Measurements from ENCODE around the gene AP3D1. TPM values are rescaled to one million over a fixed set of nuclear protein-coding genes. Genes with fewer than 3 reads are reported as not detected.

The AP3D1 gene
- total and polyA plus RNA-seq, 9 donors = 36.7 to 102 (median 70.2) TPM

DNA sequence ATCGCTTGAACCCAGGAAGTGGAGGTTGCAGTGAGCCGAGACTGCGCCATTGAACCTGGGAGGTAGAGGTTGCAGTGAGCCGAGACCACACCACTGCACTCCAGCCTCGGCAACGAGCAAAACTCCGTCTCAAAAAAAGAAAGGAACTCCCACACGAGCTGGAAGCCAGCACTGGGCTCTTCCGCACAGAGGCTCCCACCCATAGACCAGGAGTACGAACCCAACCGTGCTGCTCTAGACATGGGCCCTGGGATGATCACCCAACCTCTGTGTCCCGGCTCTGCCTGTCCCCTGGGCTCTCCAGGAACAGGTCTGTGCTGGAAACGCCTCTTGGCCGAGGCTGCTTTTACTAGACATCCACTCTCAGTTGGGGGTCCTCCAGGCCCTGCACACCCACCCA lies 24.4 kb upstream of the AP3D1 start:
- TF ChIP-seq, protein P1, sequence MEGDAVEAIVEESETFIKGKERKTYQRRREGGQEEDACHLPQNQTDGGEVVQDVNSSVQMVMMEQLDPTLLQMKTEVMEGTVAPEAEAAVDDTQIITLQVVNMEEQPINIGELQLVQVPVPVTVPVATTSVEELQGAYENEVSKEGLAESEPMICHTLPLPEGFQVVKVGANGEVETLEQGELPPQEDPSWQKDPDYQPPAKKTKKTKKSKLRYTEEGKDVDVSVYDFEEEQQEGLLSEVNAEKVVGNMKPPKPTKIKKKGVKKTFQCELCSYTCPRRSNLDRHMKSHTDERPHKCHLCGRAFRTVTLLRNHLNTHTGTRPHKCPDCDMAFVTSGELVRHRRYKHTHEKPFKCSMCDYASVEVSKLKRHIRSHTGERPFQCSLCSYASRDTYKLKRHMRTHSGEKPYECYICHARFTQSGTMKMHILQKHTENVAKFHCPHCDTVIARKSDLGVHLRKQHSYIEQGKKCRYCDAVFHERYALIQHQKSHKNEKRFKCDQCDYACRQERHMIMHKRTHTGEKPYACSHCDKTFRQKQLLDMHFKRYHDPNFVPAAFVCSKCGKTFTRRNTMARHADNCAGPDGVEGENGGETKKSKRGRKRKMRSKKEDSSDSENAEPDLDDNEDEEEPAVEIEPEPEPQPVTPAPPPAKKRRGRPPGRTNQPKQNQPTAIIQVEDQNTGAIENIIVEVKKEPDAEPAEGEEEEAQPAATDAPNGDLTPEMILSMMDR (IDR thresholded peaks at IDR 0.05) = no peak
- no peak for TF ChIP-seq EP300 (IDR thresholded peaks at IDR 0.05)
- TF ChIP-seq POLR2A (IDR thresholded peaks at IDR 0.05) = no peak
- Histone ChIP-seq H3K4me1 (ENCODE audit: insufficient read depth) (peaks cover 24% of the 10 kb centered on the region), H3K36me3 (no peaks in the 10 kb centered on the region), H3K27me3 (no peaks in the 10 kb centered on the region), H3K4me3 (no peak overlapping the region), H3K9me3 (no peaks in the 10 kb centered on the region), H3K27ac (no peak overlapping the region)
- intact Hi-C loops (cut with DNase I) = no loop called here
- DNase-seq = no peak
- 43 to 74% (median 68%) methylated on average over 14 of the region's 14 CpGs for WGBS, 3 donors

DNA sequence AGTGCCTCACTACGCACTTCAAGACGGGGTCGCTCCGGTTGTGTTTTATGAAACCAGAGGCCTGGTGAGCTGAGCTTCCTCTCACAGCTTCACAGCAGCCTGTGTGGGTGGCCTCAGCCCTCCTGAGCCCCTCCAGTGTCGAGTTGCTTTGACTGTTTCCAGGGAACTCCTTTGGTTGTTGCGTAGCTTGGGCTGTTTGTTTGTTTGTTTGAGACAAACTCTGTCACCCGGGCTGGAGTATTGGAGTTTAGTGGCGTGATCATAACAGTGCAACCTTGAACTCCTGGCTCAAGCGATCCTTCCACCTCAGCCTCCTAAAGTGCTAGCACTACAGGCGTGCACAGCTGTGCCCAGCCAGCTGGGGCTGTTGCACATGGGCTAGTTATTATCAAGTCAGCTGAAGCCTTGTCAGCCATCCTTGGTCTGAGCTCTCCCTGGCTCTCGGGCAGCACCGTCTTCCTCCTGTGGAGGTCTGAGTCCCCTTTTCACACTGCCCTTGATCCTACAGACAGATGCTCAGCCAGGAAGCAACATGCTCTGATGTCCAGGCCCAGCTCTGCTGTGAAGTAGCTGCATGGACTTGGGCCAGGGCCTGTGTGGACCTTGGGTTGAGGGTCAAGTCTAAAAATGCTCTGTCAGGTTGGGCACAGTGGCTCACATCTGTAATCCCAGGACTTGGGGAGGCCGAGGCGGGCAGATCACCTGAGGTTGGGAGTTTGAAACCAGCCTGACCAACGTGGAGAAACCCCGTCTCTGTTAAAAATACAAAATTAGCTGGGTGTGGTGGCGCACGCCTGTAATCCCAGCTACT lies 22.6 kb upstream of the AP3D1 start:
- TF ChIP-seq EP300 (IDR thresholded peaks at IDR 0.05) (no peak), POLR2A (IDR thresholded peaks at IDR 0.05) (no peak)
- TF ChIP-seq, protein P1 (IDR thresholded peaks at IDR 0.05) = no peak
- WGBS, 3 donors = 42 to 66% (median 53%) methylated on average over 18 of the region's 18 CpGs
- Histone ChIP-seq H3K36me3 (no peaks in the 10 kb centered on the region), H3K27ac (peak overlapping the region in 1 of 2 donors; percentile 27), H3K9me3 (no peaks in the 10 kb centered on the region), H3K4me1 (ENCODE audit: insufficient read depth) (peaks cover 24% of the 10 kb centered on the region), H3K4me3 (no peak overlapping the region), H3K27me3 (no peaks in the 10 kb centered on the region)
- intact Hi-C loops (cut with DNase I) = no loop called here
- no peak for DNase-seq

DNA sequence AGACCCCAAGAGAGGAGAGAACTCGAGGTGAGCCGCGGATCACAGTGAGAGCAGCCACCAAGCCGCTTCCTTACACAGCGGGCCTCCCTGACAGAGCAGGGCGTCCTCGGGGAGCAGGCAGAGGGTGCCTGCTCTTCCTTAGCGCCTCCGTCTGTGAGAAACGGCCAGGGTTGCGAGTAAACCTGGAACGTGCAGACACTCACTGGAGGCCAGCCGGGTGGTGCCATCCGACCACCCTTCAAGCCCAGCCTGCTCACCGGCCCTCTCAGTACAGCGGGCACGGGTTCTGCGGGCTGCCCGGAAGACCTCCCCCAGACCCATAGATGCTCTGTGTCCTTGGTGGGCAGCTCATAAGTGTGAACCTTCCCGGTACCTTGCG lies 22.0 kb upstream of the AP3D1 start:
- 45 to 77% (median 66%) methylated on average over 21 of the region's 21 CpGs for WGBS, 3 donors

DNA sequence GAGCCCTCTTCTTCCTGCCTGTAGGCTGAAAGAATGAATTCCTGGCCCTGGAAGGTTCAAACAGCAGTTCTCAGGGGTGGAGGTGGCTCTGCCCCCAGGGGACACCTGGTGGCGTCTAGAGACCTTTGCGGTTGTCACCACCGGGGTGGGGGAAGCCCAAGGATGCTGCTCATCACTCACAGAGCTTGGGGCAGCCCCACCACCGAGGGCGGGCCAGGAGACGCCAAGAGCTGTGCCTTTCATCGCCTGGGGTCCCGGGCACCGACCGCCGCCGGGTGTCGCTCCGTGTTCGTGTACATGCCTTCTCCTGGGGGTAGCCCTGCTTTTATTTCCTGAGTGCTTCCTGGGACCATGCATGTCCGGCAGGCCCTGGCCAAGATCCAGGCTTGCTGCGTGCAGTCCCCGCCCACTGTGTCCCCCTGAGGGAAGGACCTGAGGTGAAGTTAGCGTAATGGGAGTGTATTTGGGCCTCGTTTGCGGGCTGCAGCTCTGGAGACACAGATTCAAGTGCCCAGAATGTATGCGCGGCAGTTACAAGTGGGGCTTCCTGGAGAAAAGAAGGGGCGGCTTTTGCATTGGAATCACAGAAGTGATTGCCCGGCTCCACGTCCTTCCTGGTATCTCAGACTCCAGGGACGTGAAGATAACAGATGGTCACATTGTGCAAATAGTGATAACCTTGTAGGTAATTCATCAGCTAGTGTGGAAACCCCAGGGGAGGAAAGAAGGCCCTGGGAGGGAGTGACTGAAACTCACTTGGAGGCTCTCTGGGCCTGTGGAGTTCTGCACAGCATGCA lies 20.2 kb upstream of the AP3D1 start:
- DNase-seq = peak in 2 of 5 donors; percentile 42 to 62
- H3K9me3 ChIP-seq = no peaks in the 10 kb centered on the region
- WGBS, 3 donors = 46 to 60% (median 57%) methylated on average over 27 of the region's 27 CpGs
- H3K27me3 ChIP-seq = no peaks in the 10 kb centered on the region
- intact Hi-C loops (cut with DNase I) = no loop called here
- H3K27ac ChIP-seq = no peak overlapping the region
- H3K4me3 ChIP-seq = no peak overlapping the region
- peaks cover 45% of the 10 kb centered on the region for H3K4me1 ChIP-seq (ENCODE audit: insufficient read depth)
- TF ChIP-seq EP300 (IDR thresholded peaks at IDR 0.05) (no peak), POLR2A (IDR thresholded peaks at IDR 0.05) (no peak)
- TF ChIP-seq, protein P1 (IDR thresholded peaks at IDR 0.05) = no peak
- H3K36me3 ChIP-seq = no peaks in the 10 kb centered on the region

More for the DNA sequence above, 22.0 kb upstream of the AP3D1 start:
- intact Hi-C loops (cut with DNase I) = no loop called here
- no peak for DNase-seq
- TF ChIP-seq EP300 (IDR thresholded peaks at IDR 0.05) (no peak), POLR2A (IDR thresholded peaks at IDR 0.05) (no peak)
- TF ChIP-seq, protein P1 (IDR thresholded peaks at IDR 0.05) = no peak
- H3K4me1 ChIP-seq (ENCODE audit: insufficient read depth) = peaks cover 29% of the 10 kb centered on the region
- H3K9me3 ChIP-seq = no peaks in the 10 kb centered on the region
- H3K4me3 ChIP-seq = no peak overlapping the region
- H3K27ac ChIP-seq = peak overlapping the region in 1 of 2 donors; percentile 27
- no peaks in the 10 kb centered on the region for H3K27me3 ChIP-seq
- H3K36me3 ChIP-seq = no peaks in the 10 kb centered on the region

Data from ovary (tissue), 9 donors.